ENCODE measurements around the gene MMS22L. TPM values are rescaled to one million over a fixed set of nuclear protein-coding genes. Genes with fewer than 3 reads are reported as not detected.

MMS22L gene
- total RNA-seq, 3 donors from 2014 or later (not counting 1 experiment from before 2014, with no cell fraction given), result 9.1 to 14.3 (median 11.7) TPM

DNA sequence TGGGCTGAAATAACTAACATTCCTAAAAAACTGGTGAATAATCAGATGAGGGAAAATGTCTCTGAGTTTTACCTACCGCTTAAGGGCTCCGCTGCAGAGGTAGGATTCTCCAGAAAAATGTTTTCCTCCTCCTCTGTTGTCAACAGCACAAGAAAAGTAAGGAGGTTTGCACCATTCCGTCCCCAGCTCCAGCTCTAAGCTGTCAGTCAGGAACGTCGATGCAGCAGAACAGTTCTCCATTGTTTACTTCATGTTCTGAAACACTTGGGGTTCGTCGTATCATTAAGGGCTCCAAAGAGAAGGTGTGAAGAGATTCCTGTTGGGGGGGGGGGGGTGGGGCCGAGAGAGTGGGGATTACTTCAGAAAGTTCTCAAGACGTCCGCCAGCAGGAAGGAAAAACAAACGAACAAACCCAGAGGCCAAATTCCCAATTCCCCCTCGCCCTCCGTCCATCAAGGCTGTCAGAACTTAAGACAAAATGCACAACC is 734 bp downstream of the MMS22L start:
- Mint-ChIP-seq H3K4me3 (peak overlapping the region; percentile 95), H3K27ac (peak overlapping the region; percentile 72 to 84), H3K9me3 (no peaks in the 10 kb centered on the region), H3K4me1 (peaks cover 17 to 24% of the 10 kb centered on the region in 2 donors), H3K36me3 (no peaks in the 10 kb centered on the region), H3K27me3 (ENCODE audit: low read depth in 2 of 2) (peaks cover 0 to 6% of the 10 kb centered on the region in 2 donors)
- ATAC-seq, result no peak
- peaks cover 2% of the 10 kb centered on the region for H3K4me1 ChIP-seq (ENCODE audit: control insufficient read depth, insufficient read depth, low read length)
- H3K9me3 ChIP-seq (ENCODE audit: control insufficient read depth, insufficient read depth, low read length), result no peaks in the 10 kb centered on the region
- TF ChIP-seq, protein P1, sequence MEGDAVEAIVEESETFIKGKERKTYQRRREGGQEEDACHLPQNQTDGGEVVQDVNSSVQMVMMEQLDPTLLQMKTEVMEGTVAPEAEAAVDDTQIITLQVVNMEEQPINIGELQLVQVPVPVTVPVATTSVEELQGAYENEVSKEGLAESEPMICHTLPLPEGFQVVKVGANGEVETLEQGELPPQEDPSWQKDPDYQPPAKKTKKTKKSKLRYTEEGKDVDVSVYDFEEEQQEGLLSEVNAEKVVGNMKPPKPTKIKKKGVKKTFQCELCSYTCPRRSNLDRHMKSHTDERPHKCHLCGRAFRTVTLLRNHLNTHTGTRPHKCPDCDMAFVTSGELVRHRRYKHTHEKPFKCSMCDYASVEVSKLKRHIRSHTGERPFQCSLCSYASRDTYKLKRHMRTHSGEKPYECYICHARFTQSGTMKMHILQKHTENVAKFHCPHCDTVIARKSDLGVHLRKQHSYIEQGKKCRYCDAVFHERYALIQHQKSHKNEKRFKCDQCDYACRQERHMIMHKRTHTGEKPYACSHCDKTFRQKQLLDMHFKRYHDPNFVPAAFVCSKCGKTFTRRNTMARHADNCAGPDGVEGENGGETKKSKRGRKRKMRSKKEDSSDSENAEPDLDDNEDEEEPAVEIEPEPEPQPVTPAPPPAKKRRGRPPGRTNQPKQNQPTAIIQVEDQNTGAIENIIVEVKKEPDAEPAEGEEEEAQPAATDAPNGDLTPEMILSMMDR (IDR thresholded peaks at IDR 0.05), result no peak
- WGBS (ENCODE audit: insufficient coverage), result 3% methylated on average over 12 of the region's 13 CpGs
- peak in 1 of 2 donors; percentile 39 for DNase-seq
- intact Hi-C loops (cut with micrococcal nuclease), result loop anchor here (2.0 to 10.0 kb wide), 3 partner anchors 357 to 1705 kb away; partner anchors contain the start of genes KLHL32, MANEA and NDUFAF4
- H3K4me3 ChIP-seq (ENCODE audit: low read length), result peak overlapping the region; percentile 92
- H3K27me3 ChIP-seq (ENCODE audit: control insufficient read depth, insufficient read depth, low read length), result no peaks in the 10 kb centered on the region
- no peak overlapping the region for H3K27ac ChIP-seq (ENCODE audit: low read length)
- H3K36me3 ChIP-seq (ENCODE audit: control insufficient read depth, insufficient read depth, low read length), result no peaks in the 10 kb centered on the region

DNA sequence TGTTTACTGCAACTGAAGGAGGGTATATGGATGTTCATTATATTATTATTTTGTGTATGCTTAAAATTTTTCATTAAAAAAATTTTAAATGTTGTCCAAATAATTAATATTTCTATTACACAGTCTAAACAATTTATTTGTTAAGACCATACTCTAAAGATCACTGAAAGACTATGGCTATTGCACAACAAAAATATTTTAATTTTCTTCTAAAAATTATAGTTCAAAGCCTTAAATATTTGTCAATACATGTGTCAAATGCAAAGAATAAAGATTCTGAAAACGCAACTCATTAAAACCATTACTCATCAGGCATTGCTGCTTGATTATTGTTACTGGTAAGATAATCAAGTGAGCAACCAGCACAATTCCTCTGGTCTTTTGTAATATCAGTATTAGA is 2.2 kb downstream of the MMS22L start:
- Histone ChIP-seq H3K9me3 (ENCODE audit: control insufficient read depth, insufficient read depth, low read length) (no peaks in the 10 kb centered on the region), H3K36me3 (ENCODE audit: control insufficient read depth, insufficient read depth, low read length) (peaks cover 4% of the 10 kb centered on the region), H3K27ac (ENCODE audit: low read length) (no peak overlapping the region), H3K27me3 (ENCODE audit: control insufficient read depth, insufficient read depth, low read length) (no peaks in the 10 kb centered on the region), H3K4me1 (ENCODE audit: control insufficient read depth, insufficient read depth, low read length) (peaks cover 2% of the 10 kb centered on the region), H3K4me3 (ENCODE audit: low read length) (no peak overlapping the region)
- H3K4me1 Mint-ChIP-seq, result peaks cover 17 to 24% of the 10 kb centered on the region in 2 donors
- intact Hi-C loops (cut with micrococcal nuclease), result loop anchor here (5.0 to 10.0 kb wide), 2 partner anchors 356 to 1703 kb away; partner anchors contain the start of genes KLHL32 and MANEA
- DNase-seq, result no peak
- H3K36me3 Mint-ChIP-seq, result no peaks in the 10 kb centered on the region
- H3K27ac Mint-ChIP-seq, result no peak overlapping the region
- no CpG with 5 or more reads among the region's 1 CpG for WGBS (ENCODE audit: insufficient coverage)
- H3K27me3 Mint-ChIP-seq (ENCODE audit: low read depth in 2 of 2), result no peaks in the 10 kb centered on the region
- TF ChIP-seq, protein P1 (IDR thresholded peaks at IDR 0.05), result no peak
- ATAC-seq, result no peak
- no peak overlapping the region for H3K4me3 Mint-ChIP-seq
- H3K9me3 Mint-ChIP-seq, result no peaks in the 10 kb centered on the region

DNA sequence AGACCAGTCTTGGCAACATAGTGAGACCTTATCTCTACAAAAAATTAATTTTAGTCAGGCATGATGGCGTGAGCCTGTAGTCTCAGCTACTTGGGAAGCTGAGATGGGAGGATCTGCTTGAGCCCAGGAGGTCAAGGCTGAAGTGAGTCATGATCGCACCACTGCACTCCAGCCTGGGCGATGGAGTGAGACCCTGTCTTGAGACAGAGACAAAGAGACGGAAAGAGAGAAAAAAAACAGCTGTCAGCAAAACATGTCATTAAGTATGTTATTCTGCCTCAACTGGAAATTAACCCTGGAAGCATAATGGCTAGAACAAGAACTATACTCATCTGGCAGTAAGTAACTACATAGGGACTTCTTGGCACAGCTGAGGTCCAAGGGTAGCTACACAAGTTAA is 7.2 kb downstream of the MMS22L start:
- Histone ChIP-seq H3K27ac (ENCODE audit: low read length) (no peak overlapping the region), H3K4me1 (ENCODE audit: control insufficient read depth, insufficient read depth, low read length) (no peaks in the 10 kb centered on the region), H3K27me3 (ENCODE audit: control insufficient read depth, insufficient read depth, low read length) (no peaks in the 10 kb centered on the region), H3K4me3 (ENCODE audit: low read length) (no peak overlapping the region), H3K36me3 (ENCODE audit: control insufficient read depth, insufficient read depth, low read length) (peaks cover 20% of the 10 kb centered on the region), H3K9me3 (ENCODE audit: control insufficient read depth, insufficient read depth, low read length) (no peaks in the 10 kb centered on the region)
- intact Hi-C loops (cut with micrococcal nuclease), result no loop called here
- TF ChIP-seq, protein P1 (IDR thresholded peaks at IDR 0.05), result no peak
- Mint-ChIP-seq H3K9me3 (no peaks in the 10 kb centered on the region), H3K36me3 (no peaks in the 10 kb centered on the region), H3K27me3 (ENCODE audit: low read depth in 2 of 2) (no peaks in the 10 kb centered on the region), H3K4me3 (no peak overlapping the region), H3K27ac (no peak overlapping the region), H3K4me1 (peaks cover 0 to 9% of the 10 kb centered on the region in 2 donors)
- DNase-seq, result no peak
- ATAC-seq, result no peak
- WGBS (ENCODE audit: insufficient coverage), result 93% methylated on average over 4 of the region's 4 CpGs

GRCh38 chr6:97269821-97270220 is 13.2 kb downstream of the MMS22L start:
- H3K27me3 Mint-ChIP-seq (ENCODE audit: low read depth in 2 of 2), result no peaks in the 10 kb centered on the region
- H3K4me1 Mint-ChIP-seq, result no peaks in the 10 kb centered on the region
- WGBS (ENCODE audit: insufficient coverage), result no CpG with 5 or more reads among the region's 1 CpG
- intact Hi-C loops (cut with micrococcal nuclease), result no loop called here
- H3K36me3 ChIP-seq (ENCODE audit: control insufficient read depth, insufficient read depth, low read length), result peaks cover 27% of the 10 kb centered on the region
- ATAC-seq, result no peak
- TF ChIP-seq, protein P1 (IDR thresholded peaks at IDR 0.05), result no peak
- no peaks in the 10 kb centered on the region for H3K27me3 ChIP-seq (ENCODE audit: control insufficient read depth, insufficient read depth, low read length)
- DNase-seq, result no peak
- no peak overlapping the region for H3K4me3 Mint-ChIP-seq
- H3K27ac Mint-ChIP-seq, result no peak overlapping the region
- H3K4me1 ChIP-seq (ENCODE audit: control insufficient read depth, insufficient read depth, low read length), result no peaks in the 10 kb centered on the region
- peaks cover 9% of the 10 kb centered on the region for H3K36me3 Mint-ChIP-seq
- no peaks in the 10 kb centered on the region for H3K9me3 Mint-ChIP-seq
- no peak overlapping the region for H3K4me3 ChIP-seq (ENCODE audit: low read length)
- no peaks in the 10 kb centered on the region for H3K9me3 ChIP-seq (ENCODE audit: control insufficient read depth, insufficient read depth, low read length)
- no peak overlapping the region for H3K27ac ChIP-seq (ENCODE audit: low read length)

Data from natural killer cell (primary cell).